ENCODE data around the gene VGLL4.

VGLL4 gene

DNA sequence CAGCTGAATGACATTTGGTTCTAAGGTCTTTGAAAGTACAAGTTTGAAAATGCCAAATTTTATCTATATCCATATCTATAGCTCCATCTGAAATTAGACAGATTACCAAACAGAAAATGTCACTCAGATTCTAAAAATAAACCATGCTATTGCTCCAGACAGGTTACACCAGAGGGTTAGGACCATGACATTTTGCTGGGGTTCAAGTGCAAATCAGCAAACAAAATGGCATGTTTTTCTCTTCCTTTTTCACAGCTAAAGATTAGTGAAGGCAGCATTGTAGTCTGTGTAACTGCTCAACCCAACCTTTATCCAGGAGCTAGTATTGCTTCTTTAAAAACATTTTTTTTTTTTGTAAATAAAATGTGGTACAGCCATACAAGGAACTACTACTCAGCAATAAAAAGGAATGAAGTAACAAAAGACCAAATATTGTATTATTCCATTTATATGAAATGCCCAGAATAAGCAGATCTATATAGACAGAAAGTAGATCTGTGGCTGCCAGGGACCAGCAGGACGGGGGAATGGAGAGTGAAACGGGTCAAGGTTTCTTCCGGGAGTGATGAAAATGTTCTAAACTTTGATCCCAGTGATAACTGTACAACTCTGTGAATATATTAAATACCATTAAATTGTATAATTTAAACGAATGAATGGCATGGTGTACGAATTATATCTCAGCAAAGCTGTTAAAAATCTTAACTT lies 18.2 kb downstream of the VGLL4 start:
- no peak for DNase-seq

- DNase-seq = peak; percentile 34
Observed at GRCh38 chr3:11624704-11625375, 18.9 kb downstream of the VGLL4 start.

DNA sequence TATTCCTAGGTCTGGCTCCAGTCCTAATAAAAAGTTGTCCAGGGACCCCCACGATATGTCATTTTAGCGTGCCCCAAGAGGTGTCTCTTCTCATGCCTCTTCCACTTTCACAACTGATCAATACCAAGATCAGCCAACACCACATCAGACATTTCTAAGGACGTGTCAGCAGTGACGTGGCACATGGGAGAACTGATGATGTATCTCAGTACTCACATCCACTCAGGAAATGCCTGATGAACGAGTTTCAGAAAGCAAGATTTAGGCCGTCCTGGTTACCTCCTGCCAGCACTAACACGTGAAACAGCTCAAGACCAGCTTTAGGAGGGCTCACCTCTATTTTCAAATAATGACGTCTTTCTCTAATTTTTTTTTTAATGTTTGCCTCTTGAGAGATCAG lies 19.6 kb downstream of the VGLL4 start:
- peak; percentile 70 for DNase-seq

- no peak for DNase-seq
Observed at GRCh38 chr3:11622586-11623550, 20.8 kb downstream of the VGLL4 start.

DNA sequence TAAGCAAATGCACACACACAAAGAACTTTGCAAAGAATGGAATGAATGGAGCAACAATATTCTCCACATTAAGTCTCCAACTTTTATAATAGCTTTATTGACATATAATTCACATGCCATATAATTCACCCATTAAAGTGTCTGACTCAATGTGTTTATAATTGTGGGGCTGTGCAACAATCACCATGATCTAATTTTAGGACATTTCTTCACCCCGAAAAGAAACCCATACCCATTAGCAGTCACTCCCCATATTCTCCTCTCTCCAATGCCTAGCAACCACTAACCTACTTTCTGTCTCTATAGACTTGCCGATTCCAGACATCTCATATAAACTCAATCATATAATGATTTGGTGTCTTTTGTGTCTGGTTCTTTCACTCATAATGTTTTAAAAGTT lies 22.6 kb downstream of the VGLL4 start:
- DNase-seq = no peak

GRCh38 chr3:11619946-11620652 lies 23.6 kb downstream of the VGLL4 start:
- DNase-seq = no peak

GRCh38 chr3:11619461-11619860 lies 24.3 kb downstream of the VGLL4 start:
- no peak for DNase-seq

- DNase-seq = no peak
Observed at GRCh38 chr3:11618904-11619303, 24.8 kb downstream of the VGLL4 start.

- DNase-seq = no peak
Observed at GRCh38 chr3:11616551-11616950, 27.2 kb downstream of the VGLL4 start.

GRCh38 chr3:11613851-11614487 lies 29.7 kb downstream of the VGLL4 start:
- DNase-seq = no peak

DNA sequence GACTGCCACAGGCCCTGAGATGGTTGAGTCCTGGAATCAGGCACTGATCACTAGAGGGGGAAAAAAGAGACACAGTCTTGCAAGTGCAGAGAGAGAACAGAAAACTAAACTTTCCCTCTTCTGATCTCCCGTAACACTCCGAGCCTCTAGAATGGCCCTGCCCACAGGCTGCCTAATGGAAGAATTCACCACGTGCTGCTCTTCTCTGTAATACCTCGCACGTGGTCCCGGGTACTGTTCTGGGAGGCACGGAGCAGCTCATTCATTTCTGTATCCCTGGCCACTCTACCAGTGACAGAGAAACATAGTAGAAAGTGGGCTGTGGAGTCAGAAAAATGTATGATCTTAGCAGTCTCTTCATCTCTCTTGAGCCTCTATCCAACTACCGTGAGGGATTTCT lies 30.4 kb downstream of the VGLL4 start:
- no peak for DNase-seq

DNA sequence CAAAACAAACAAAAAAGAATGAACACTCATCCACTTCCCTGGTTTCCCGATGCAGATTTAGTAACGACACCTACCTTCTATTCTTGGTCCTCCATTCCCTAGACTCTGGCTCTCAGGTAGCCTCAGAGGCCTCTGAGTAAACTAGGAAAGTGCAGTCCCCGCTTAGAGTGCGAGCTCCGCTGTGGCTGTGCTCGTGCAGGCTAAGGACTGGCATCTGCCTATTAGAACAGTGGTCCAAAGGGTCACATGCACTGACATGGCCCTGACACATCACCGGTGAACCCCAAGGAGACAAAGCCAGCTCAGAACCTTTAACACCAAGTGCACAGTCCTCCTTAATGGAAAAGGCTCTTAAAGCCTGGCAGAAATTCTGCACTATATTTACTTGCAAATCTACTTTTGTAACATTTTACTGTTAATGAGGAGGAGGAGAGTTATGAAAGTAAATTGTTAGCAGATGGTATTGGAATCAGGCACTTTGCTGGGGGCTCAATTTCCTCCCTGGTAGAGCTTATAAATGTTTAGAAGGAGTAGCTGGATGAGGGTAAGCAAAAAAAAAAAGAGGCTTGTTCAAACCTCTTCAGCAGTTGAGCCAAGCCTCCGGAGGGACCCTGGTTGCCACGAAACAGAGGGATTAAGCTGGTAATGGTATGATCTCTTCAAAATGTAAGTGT lies 31.1 kb downstream of the VGLL4 start:
- no peak for DNase-seq

- no peak for DNase-seq
Observed at GRCh38 chr3:11611341-11611799, 32.3 kb downstream of the VGLL4 start.

GRCh38 chr3:11610700-11611275 lies 32.9 kb downstream of the VGLL4 start:
- DNase-seq = no peak

DNA sequence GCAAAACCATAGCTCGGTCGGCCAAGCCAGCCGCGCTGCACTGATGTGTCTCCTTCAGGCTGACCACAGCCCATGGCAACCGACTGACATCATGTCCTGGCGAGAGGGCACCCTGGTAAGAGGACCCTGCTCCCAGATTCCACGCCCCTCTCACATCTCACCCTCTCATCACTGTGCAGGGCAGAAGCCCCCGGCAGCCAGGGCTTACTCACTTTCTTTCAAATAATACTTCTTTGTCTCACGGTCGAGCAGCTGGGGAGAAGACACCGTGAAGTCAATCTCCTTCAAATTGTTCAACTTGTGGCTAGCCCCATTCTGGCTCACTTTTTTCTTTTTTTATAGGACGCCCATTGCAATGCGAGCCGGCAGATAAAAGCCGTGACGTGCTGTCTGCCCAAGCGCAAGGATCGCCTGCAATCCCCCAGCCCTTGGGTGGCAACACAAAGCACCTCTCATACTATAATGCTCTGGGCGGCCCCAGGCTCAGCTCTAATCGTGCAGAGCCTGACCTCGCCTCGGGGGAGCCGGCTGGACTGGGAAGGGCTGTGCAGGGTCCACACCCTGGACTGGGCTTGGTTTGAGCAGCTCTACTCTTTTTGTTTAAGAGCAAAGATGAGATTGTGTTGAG lies 33.6 kb downstream of the VGLL4 start:
- no peak for DNase-seq

GRCh38 chr3:11609481-11609880 lies 34.2 kb downstream of the VGLL4 start:
- DNase-seq = no peak

- no peak for DNase-seq
Observed at GRCh38 chr3:11607816-11608215, 35.9 kb downstream of the VGLL4 start.

- DNase-seq = no peak
Observed at GRCh38 chr3:11606865-11607440, 36.8 kb downstream of the VGLL4 start.

GRCh38 chr3:11606090-11606784 lies 37.5 kb downstream of the VGLL4 start:
- DNase-seq = no peak

GRCh38 chr3:11605398-11605797 lies 38.3 kb downstream of the VGLL4 start:
- DNase-seq = no peak
